HG02852 (cell line): Measurements from ENCODE around the gene MKNK1.

Source experiments
- ATAC-seq: cut with Tn5 transposase; IDR thresholded peaks from one replicate; pipeline ENCODE4 v1.9.1; 2021; ENCODE audit warnings: mild to moderate bottlenecking, moderate library complexity; ENCODE audit not compliant: unreplicated experiment

The MKNK1 gene

GRCh38 chr1:46599059-46599970 lies 4.8 kb downstream of the MKNK1 start:
- no peak for ATAC-seq

- ATAC-seq, result no peak
These were observed 7.2 kb downstream of the MKNK1 start for GRCh38 chr1:46596846-46597245.

GRCh38 chr1:46596036-46596435 lies 8.0 kb downstream of the MKNK1 start:
- ATAC-seq, result no peak

- no peak for ATAC-seq
These were observed 8.9 kb downstream of the MKNK1 start for GRCh38 chr1:46595127-46595526.

GRCh38 chr1:46594063-46594462 lies 10.0 kb downstream of the MKNK1 start:
- ATAC-seq, result no peak

GRCh38 chr1:46592823-46593222 lies 11.2 kb downstream of the MKNK1 start:
- ATAC-seq, result no peak

GRCh38 chr1:46589529-46589928 lies 14.5 kb downstream of the MKNK1 start:
- no peak for ATAC-seq

GRCh38 chr1:46587069-46587468 lies 17.0 kb downstream of the MKNK1 start:
- ATAC-seq, result no peak

GRCh38 chr1:46585312-46585938 lies 18.6 kb downstream of the MKNK1 start:
- ATAC-seq, result no peak

GRCh38 chr1:46583494-46583893 lies 20.6 kb downstream of the MKNK1 start:
- ATAC-seq, result no peak

GRCh38 chr1:46582972-46583371 lies 21.1 kb downstream of the MKNK1 start:
- no peak for ATAC-seq

- no peak for ATAC-seq
These were observed 22.2 kb downstream of the MKNK1 start for GRCh38 chr1:46581681-46582455.

- no peak for ATAC-seq
These were observed 23.7 kb downstream of the MKNK1 start for GRCh38 chr1:46580140-46580903.

GRCh38 chr1:46577671-46578070 lies 26.4 kb downstream of the MKNK1 start:
- no peak for ATAC-seq

GRCh38 chr1:46576596-46576995 lies 27.5 kb downstream of the MKNK1 start:
- ATAC-seq, result no peak

GRCh38 chr1:46575778-46576177 lies 28.3 kb downstream of the MKNK1 start:
- ATAC-seq, result no peak

- no peak for ATAC-seq
These were observed 28.8 kb downstream of the MKNK1 start for GRCh38 chr1:46575300-46575699.

GRCh38 chr1:46571691-46572225 lies 32.3 kb downstream of the MKNK1 start:
- ATAC-seq, result no peak

GRCh38 chr1:46569884-46570725 lies 34.0 kb downstream of the MKNK1 start:
- no peak for ATAC-seq

- no peak for ATAC-seq
These were observed 35.0 kb downstream of the MKNK1 start for GRCh38 chr1:46569116-46569515.
